SK-N-SH (cell line): Measurements from ENCODE around the gene TGM4. TPM values are rescaled to one million over a fixed set of nuclear protein-coding genes. Genes with fewer than 3 reads are reported as not detected.

Experiments
- CTCF ChIA-PET: fragments of 300-600, 350-600 bp; formaldehyde crosslinking; extraction: SDS; loops from one replicate; lab custom pipeline; 2021; lab: Yijun Ruan, JAX
- POLR2A ChIA-PET: fragments of 350-600 bp; sonication (Branson Sonifier 250); formaldehyde crosslinking; extraction: SDS; loops from one replicate; lab custom pipeline; 2020; ENCODE audit warnings: antibody characterized with exemption, inconsistent platforms; lab: Yijun Ruan, JAX
- DNase-seq: peaks from one replicate; pipeline ENCODE4 v3.0.0; 2012
- H2AFZ ChIP-seq: fragments of 200-600 bp; sonication (generic); 2 replicates; pipeline ENCODE4 v1.8.1; 2016; ENCODE audit warnings: antibody characterized with exemption, mild to moderate bottlenecking, low read depth
- H3F3A ChIP-seq: fragments of 200-600 bp; sonication (generic); replicated peaks from 2 replicates; pipeline ENCODE3; 2016; ENCODE audit warnings: antibody characterized with exemption, mild to moderate bottlenecking; ENCODE audit not compliant: insufficient read depth
- H3K27ac ChIP-seq, 2 experiments: fragments of 200-500 bp in 1 of 2; fragments of 200-600 bp in 1 of 2; sonication (Bioruptor generic) in 1 of 2; sonication (generic), shearing (Covaris generic) in 1 of 2; 2 replicates each; pipeline versions ENCODE4 v1.5.1 to v1.6.1; 2014 to 2016; ENCODE audit warnings: low read depth in 2 of 2, inconsistent platforms in 1 of 2, low read length in 1 of 2, mild to moderate bottlenecking in 1 of 2, mixed read lengths in 1 of 2
- H3K27me3 ChIP-seq: fragments of 200-600 bp; sonication (generic), shearing (Covaris generic); 2 replicates; pipeline ENCODE4 v1.6.1; 2016; ENCODE audit warnings: mixed run types; ENCODE audit not compliant: insufficient read depth
- H3K36me3 ChIP-seq, 2 experiments: fragments of 200-500 bp in 1 of 2; fragments of 200-600 bp in 1 of 2; sonication (Bioruptor generic) in 1 of 2; sonication (generic) in 1 of 2; replicated peaks in 1 of 2; 2 replicates each; pipeline versions ENCODE3 to v1.5.1; 2014 to 2016; ENCODE audit warnings: low read length in 1 of 2, mild to moderate bottlenecking in 1 of 2; ENCODE audit not compliant: insufficient read depth in 2 of 2, control insufficient read depth in 1 of 2
- H3K4me1 ChIP-seq, 2 experiments: fragments of 200-500 bp in 1 of 2; fragments of 200-600 bp in 1 of 2; sonication (Bioruptor generic) in 1 of 2; sonication (generic), shearing (Covaris generic) in 1 of 2; 2 replicates each; pipeline versions ENCODE4 v1.5.1 to v1.6.1; 2014 to 2016; ENCODE audit warnings: low read depth in 1 of 2, low read length in 1 of 2, mixed run types in 1 of 2; ENCODE audit not compliant: insufficient read depth in 2 of 2, control insufficient read depth in 1 of 2
- H3K4me2 ChIP-seq: fragments of 200-600 bp; sonication (generic), shearing (Covaris generic); 2 replicates; pipeline ENCODE4 v1.6.1; 2017; ENCODE audit warnings: mixed run types
- H3K4me3 ChIP-seq, 2 experiments: fragments of 200-500 bp in 1 of 2; fragments of 200-600 bp in 1 of 2; sonication (Bioruptor generic) in 1 of 2; sonication (generic), shearing (Covaris generic) in 1 of 2; 2 replicates each; pipeline versions ENCODE4 v1.5.1 to v1.8.1; 2014 to 2016; ENCODE audit warnings: low read depth in 2 of 2, inconsistent platforms in 1 of 2, low read length in 1 of 2, mild to moderate bottlenecking in 1 of 2, mixed read lengths in 1 of 2, moderate library complexity in 1 of 2
- H3K79me2 ChIP-seq: fragments of 200-600 bp; sonication (generic); 2 replicates; pipeline ENCODE4 v1.8.1; 2017; ENCODE audit warnings: mild to moderate bottlenecking; ENCODE audit not compliant: insufficient read depth
- H3K9ac ChIP-seq: fragments of 200-600 bp; sonication (generic); 2 replicates; pipeline ENCODE4 v1.6.1; 2017; ENCODE audit warnings: mixed run types
- H3K9me2 ChIP-seq: fragments of 200-600 bp; sonication (generic); 2 replicates; pipeline ENCODE4 v1.6.1; 2017; ENCODE audit warnings: mixed run types
- H3K9me3 ChIP-seq: fragments of 200-600 bp; sonication (generic); 2 replicates; pipeline ENCODE4 v1.6.1; 2017; ENCODE audit warnings: mixed run types, mild to moderate bottlenecking, moderate library complexity
- H4K20me1 ChIP-seq: fragments of 200-600 bp; sonication (generic); 2 replicates; pipeline ENCODE4 v1.6.1; 2017; ENCODE audit warnings: mild to moderate bottlenecking, mixed run types; ENCODE audit not compliant: insufficient read depth
- ELF1 ChIP-seq: IDR thresholded peaks from 2 replicates; pipeline ENCODE4 v1.4.0; 2012
- FOSL2 ChIP-seq: IDR thresholded peaks from 2 replicates; pipeline ENCODE4 v1.4.0; 2012; ENCODE audit warnings: low read depth, mild to moderate bottlenecking, moderate library complexity, borderline replicate concordance
- FOXJ3 ChIP-seq: sonication (generic); formaldehyde crosslinking; IDR thresholded peaks from 2 replicates; pipeline ENCODE4 v1.5.1; 2020; ENCODE audit warnings: mild to moderate bottlenecking, missing genetic modification reagents
- FOXM1 ChIP-seq: IDR thresholded peaks from 2 replicates; pipeline ENCODE4 v1.4.0; 2012; ENCODE audit warnings: low read depth, mild to moderate bottlenecking
- GATA2 ChIP-seq: sonication (generic); formaldehyde crosslinking; IDR thresholded peaks from 2 replicates; pipeline ENCODE4 v1.5.0; 2020; ENCODE audit warnings: mild to moderate bottlenecking, missing genetic modification reagents
- JUND ChIP-seq: IDR thresholded peaks from 2 replicates; pipeline ENCODE4 v1.4.0; 2012
- MAX ChIP-seq: IDR thresholded peaks from 2 replicates; pipeline ENCODE4 v1.4.0; 2012; ENCODE audit warnings: low read depth
- NFIC ChIP-seq: IDR thresholded peaks from 2 replicates; pipeline ENCODE4 v1.4.0; 2012; ENCODE audit warnings: borderline replicate concordance
- NRF1 ChIP-seq: IDR thresholded peaks from 2 replicates; pipeline ENCODE4 v1.6.1; 2012; ENCODE audit warnings: low read depth, mild to moderate bottlenecking, low read length
- POLR2AphosphoS5 ChIP-seq: IDR thresholded peaks from 2 replicates; pipeline ENCODE4 v1.6.1; 2012; ENCODE audit warnings: low read depth, low read length
- RAD21 ChIP-seq: IDR thresholded peaks from 2 replicates; pipeline ENCODE4 v1.6.1; 2012; ENCODE audit warnings: mild to moderate bottlenecking, low read length
- REST ChIP-seq: IDR thresholded peaks from 2 replicates; pipeline ENCODE4 v1.6.1; 2012; ENCODE audit warnings: mild to moderate bottlenecking, low read depth, low read length, moderate library complexity
- RFX5 ChIP-seq: IDR thresholded peaks from 2 replicates; pipeline ENCODE4 v1.6.1; 2012; ENCODE audit warnings: mild to moderate bottlenecking, improper control_type of control experiment, low read length
- TCF12 ChIP-seq: IDR thresholded peaks from 2 replicates; pipeline ENCODE4 v1.4.0; 2012
- TEAD4 ChIP-seq: IDR thresholded peaks from 2 replicates; pipeline ENCODE4 v1.4.0; 2012; ENCODE audit warnings: mild to moderate bottlenecking, borderline replicate concordance; ENCODE audit not compliant: insufficient read depth
- USF2 ChIP-seq: fragments of 150-350 bp; IDR thresholded peaks from 2 replicates; pipeline ENCODE4 v1.6.1; 2017; ENCODE audit warnings: antibody characterized with exemption, low read length, low read depth, borderline replicate concordance
- WGBS: methylation state at CpG from one replicate; pipeline ENCODE4 v1.1.6; 2017; ENCODE audit warnings: low lambda C conversion rate; 5-methylcytosine and 5-hydroxymethylcytosine counted together
- polyA plus RNA-seq, 3 experiments: library from polyadenylated mRNA; depleted of rRNA; stranded (reverse); fragments of >200 nt; gene quantifications; 2 replicates each; pipeline ENCODE4 v1.2.3, GENCODE V29; 2012

Gene TGM4
- polyA plus RNA-seq, 1 of the 3 experiments (the other 2 are of a cell fraction): 0.12 TPM

GRCh38 chr3:44939581-44940036 is 65.2 kb downstream of the TGM4 start:
- Histone ChIP-seq H3K27me3 (no peaks in the 10 kb centered on the region), H3K4me2 (no peak overlapping the region), H2AFZ (no peak overlapping the region), H3K4me1 (no peaks in the 10 kb centered on the region; a peak in 1 of 4 replicates), H3K36me3 (peaks cover 3 to 26% of the 10 kb centered on the region in 2 experiments), H3K9ac (no peak overlapping the region), H3K79me2 (peaks cover 13% of the 10 kb centered on the region; the same call in 1 of the 2 replicates), H3K27ac (no peak overlapping the region; a peak in 1 of 4 replicates), H3K9me3 (no peaks in the 10 kb centered on the region), H3K9me2 (no peaks in the 10 kb centered on the region), H3K4me3 (no peak overlapping the region), H3F3A (no peaks in the 10 kb centered on the region), H4K20me1 (no peaks in the 10 kb centered on the region)
- WGBS: 89% methylated on average over 5 of the region's 6 CpGs
- no peak for DNase-seq
- POLR2A ChIA-PET: no interaction called here
- CTCF ChIA-PET: no interaction called here
- no peak for TF ChIP-seq FOXJ3 (CRISPR knock-in tag)
- TF ChIP-seq POLR2AphosphoS5: no peak
- no peak for TF ChIP-seq RFX5
- TF ChIP-seq ELF1: no peak
- TF ChIP-seq GATA2 (CRISPR knock-in tag): no peak
- TF ChIP-seq REST: no peak
- TF ChIP-seq USF2: no peak
- TF ChIP-seq NRF1: no peak
- TF ChIP-seq TCF12: no peak
- TF ChIP-seq TEAD4: no peak
- TF ChIP-seq JUND: no peak
- TF ChIP-seq RAD21: no peak
- no peak for TF ChIP-seq NFIC
- no peak for TF ChIP-seq FOSL2
- TF ChIP-seq MAX: no peak
- TF ChIP-seq FOXM1: no peak
